ENCODE measurements around the gene TMPRSS11D. TPM values are rescaled to one million over a fixed set of nuclear protein-coding genes. Genes with fewer than 3 reads are reported as not detected.
A peak's percentile ranks its signal among the peaks of the same experiment; 100 is the strongest.

TMPRSS11D gene
- not detected in 2 replicates for total RNA-seq (2014; rRNA removed; shearing (Covaris generic))
- 0.02 and 0.62 TPM in 2 replicates for polyA plus RNA-seq (2015; cell fraction: cytosol; rRNA removed)
- polyA plus RNA-seq (2015; cell fraction: nucleus; rRNA removed) = 0.10 and 0.30 TPM in 2 replicates

- no peak for DNase-seq (ENCODE audit: low read depth)
Observed at GRCh38 chr4:67883902-67884301, at the start of gene TMPRSS11D. TMPRSS11D (minus strand) TSS chr4:67884002; CDS start chr4:67883933, 69 bp downstream.

- no peak for DNase-seq (ENCODE audit: low read depth)
Observed at GRCh38 chr4:67933038-67933437, 49.2 kb upstream of the TMPRSS11D start.

GRCh38 chr4:67931256-67931655 lies 47.5 kb upstream of the TMPRSS11D start:
- DNase-seq (ENCODE audit: low read depth) = no peak

GRCh38 chr4:67929426-67929825 lies 45.6 kb upstream of the TMPRSS11D start:
- DNase-seq (ENCODE audit: low read depth) = peak; percentile 87

- DNase-seq (ENCODE audit: low read depth) = peak; percentile 76
Observed at GRCh38 chr4:67928546-67928945, 44.7 kb upstream of the TMPRSS11D start.

- DNase-seq (ENCODE audit: low read depth) = no peak
Observed at GRCh38 chr4:67927251-67927650, 43.4 kb upstream of the TMPRSS11D start.

GRCh38 chr4:67926485-67926884 lies 42.7 kb upstream of the TMPRSS11D start:
- no peak for DNase-seq (ENCODE audit: low read depth)

GRCh38 chr4:67922697-67923096 lies 38.9 kb upstream of the TMPRSS11D start:
- DNase-seq (ENCODE audit: low read depth) = no peak

GRCh38 chr4:67918428-67918827 lies 34.6 kb upstream of the TMPRSS11D start:
- peak; percentile 43 for DNase-seq (ENCODE audit: low read depth)

- no peak for DNase-seq (ENCODE audit: low read depth)
Observed at GRCh38 chr4:67915400-67915966, 31.7 kb upstream of the TMPRSS11D start.

GRCh38 chr4:67912080-67912479 lies 28.3 kb upstream of the TMPRSS11D start:
- DNase-seq (ENCODE audit: low read depth) = no peak

GRCh38 chr4:67911638-67912037 lies 27.8 kb upstream of the TMPRSS11D start:
- no peak for DNase-seq (ENCODE audit: low read depth)

GRCh38 chr4:67911141-67911540 lies 27.3 kb upstream of the TMPRSS11D start:
- DNase-seq (ENCODE audit: low read depth) = no peak

GRCh38 chr4:67910585-67910905 lies 26.7 kb upstream of the TMPRSS11D start:
- no peak for DNase-seq (ENCODE audit: low read depth)

- DNase-seq (ENCODE audit: low read depth) = no peak
Observed at GRCh38 chr4:67909905-67910584, 26.2 kb upstream of the TMPRSS11D start.

- no peak for DNase-seq (ENCODE audit: low read depth)
Observed at GRCh38 chr4:67907650-67908049, 23.8 kb upstream of the TMPRSS11D start.

GRCh38 chr4:67899096-67899495 lies 15.3 kb upstream of the TMPRSS11D start:
- no peak for DNase-seq (ENCODE audit: low read depth)

GRCh38 chr4:67897686-67898085 lies 13.9 kb upstream of the TMPRSS11D start:
- DNase-seq (ENCODE audit: low read depth) = no peak

- no peak for DNase-seq (ENCODE audit: low read depth)
Observed at GRCh38 chr4:67896421-67897065, 12.7 kb upstream of the TMPRSS11D start.

- no peak for DNase-seq (ENCODE audit: low read depth)
Observed at GRCh38 chr4:67894659-67895058, 10.9 kb upstream of the TMPRSS11D start.

- peak; percentile 11 for DNase-seq (ENCODE audit: low read depth)
Observed at GRCh38 chr4:67892905-67893304, 9.1 kb upstream of the TMPRSS11D start.

- no peak for DNase-seq (ENCODE audit: low read depth)
Observed at GRCh38 chr4:67892253-67892652, 8.5 kb upstream of the TMPRSS11D start.

- no peak for DNase-seq (ENCODE audit: low read depth)
Observed at GRCh38 chr4:67891645-67892044, 7.8 kb upstream of the TMPRSS11D start.
